B cell (primary cell): ENCODE measurements around the gene RNF224. TPM values are rescaled to one million over a fixed set of nuclear protein-coding genes. Genes with fewer than 3 reads are reported as not detected.

Experiments
- ATAC-seq: fragments of 200-7000 bp; cut with Tn5 transposase; one replicate; pipeline ENCODE4 v1.10.0; 2021; ENCODE audit warnings: low read depth, mild to moderate bottlenecking, moderate number of reproducible peaks, moderate library complexity
- CTCF ChIA-PET: fragments of 350-600 bp; sonication (Branson Sonifier 250); formaldehyde crosslinking; loops from one replicate; lab custom pipeline; 2021; ENCODE audit warnings: antibody characterized with exemption, inconsistent platforms; lab: Charles Lee
- POLR2A ChIA-PET: fragments of 350-600 bp; sonication (Branson Sonifier 250); formaldehyde crosslinking; loops from one replicate; lab custom pipeline; 2021; ENCODE audit warnings: antibody characterized with exemption; lab: Charles Lee
- DNase-seq: peaks from one replicate; pipeline ENCODE4 v3.0.0; 2013
- H2AFZ ChIP-seq: 2 replicates; pipeline ENCODE4 v1.6.1; 2012; ENCODE audit warnings: mild to moderate bottlenecking, low read depth, low read length; ENCODE audit not compliant: insufficient read depth, poor library complexity, severe bottlenecking
- H3K27ac ChIP-seq, 2 donors: 1 replicate in 1 of 2; 2 replicates in 1 of 2; pipeline ENCODE4 v1.5.1; 2012 to 2013; ENCODE audit warnings: low read length in 2 of 2, mild to moderate bottlenecking in 2 of 2, moderate library complexity in 1 of 2
- H3K27me3 ChIP-seq, 4 experiments: fragments of 200-600 bp in 1 of 4; sonication (generic) in 1 of 4; replicated peaks in 1 of 4; 1 replicate in 2 of 4; 2 replicates in 2 of 4; pipeline versions ENCODE4 v1.6.1 to v1.7.0; 2013 to 2016; ENCODE audit warnings: low read length in 3 of 4, mild to moderate bottlenecking in 2 of 4, mixed read lengths in 1 of 4, moderate library complexity in 1 of 4; ENCODE audit not compliant: insufficient read depth in 4 of 4, control insufficient read depth in 3 of 4; ENCODE audit errors: control extremely low read depth in 1 of 4
- H3K36me3 ChIP-seq, 2 experiments: replicated peaks in 1 of 2; 1 replicate in 1 of 2; 2 replicates in 1 of 2; pipeline versions ENCODE4 v1.6.1 to v1.7.1; 2013; ENCODE audit warnings: low read length in 1 of 2; ENCODE audit not compliant: insufficient read depth in 2 of 2, control insufficient read depth in 1 of 2; ENCODE audit errors: control extremely low read depth in 1 of 2, extremely low read depth in 1 of 2
- H3K4me1 ChIP-seq, 2 donors: fragments of 200-600 bp in 1 of 2; sonication (generic) in 1 of 2; 1 replicate in 1 of 2; 2 replicates in 1 of 2; pipeline versions ENCODE4 v1.5.1 to v1.6.1; 2013 to 2017; ENCODE audit warnings: low read length in 2 of 2; ENCODE audit not compliant: control insufficient read depth in 2 of 2, insufficient read depth in 2 of 2
- H3K4me2 ChIP-seq: replicated peaks from 2 replicates; pipeline ENCODE3; 2012; ENCODE audit warnings: mild to moderate bottlenecking, low read depth, low read length; ENCODE audit not compliant: poor library complexity, severe bottlenecking
- H3K4me3 ChIP-seq, 5 experiments: fragments of 200-600 bp in 1 of 5; sonication (generic) in 1 of 5; 1 replicate in 3 of 5; 2 replicates in 2 of 5; pipeline versions ENCODE4 v1.5.1 to v1.7.0; 2011 to 2016; ENCODE audit warnings: low read length in 4 of 5, mild to moderate bottlenecking in 4 of 5, low read depth in 2 of 5, control low read depth in 1 of 5, moderate library complexity in 1 of 5; ENCODE audit not compliant: insufficient read depth in 1 of 5; ENCODE audit errors: control extremely low read depth in 1 of 5, extremely low read depth in 1 of 5
- H3K79me2 ChIP-seq: fragments of 200-600 bp; sonication (generic); one replicate; pipeline ENCODE4 v1.6.0; 2016; ENCODE audit warnings: low read length; ENCODE audit not compliant: control insufficient read depth, insufficient read depth
- H3K9ac ChIP-seq: fragments of 200-600 bp; sonication (generic); 2 replicates; pipeline ENCODE4 v1.6.1; 2017; ENCODE audit warnings: mild to moderate bottlenecking, low read length, moderate library complexity
- H3K9me3 ChIP-seq, 3 donors: one replicate each; pipeline versions ENCODE4 v1.6.1 to v1.7.1; 2013; ENCODE audit warnings: low read length in 2 of 3; ENCODE audit not compliant: control insufficient read depth in 2 of 3, insufficient read depth in 1 of 3; ENCODE audit errors: control extremely low read depth in 1 of 3
- H4K20me1 ChIP-seq: 2 replicates; pipeline ENCODE4 v1.6.0; 2012; ENCODE audit warnings: mild to moderate bottlenecking, low read length; ENCODE audit not compliant: insufficient read depth, control insufficient read depth, poor library complexity, severe bottlenecking
- H3K27ac Mint-ChIP-seq: one replicate; pipeline ENCODE4 v1.8.0; 2021; ENCODE audit warnings: mixed read lengths
- H3K27me3 Mint-ChIP-seq: one replicate; pipeline ENCODE4 v1.8.0; 2021; ENCODE audit warnings: mixed read lengths
- H3K4me1 Mint-ChIP-seq: one replicate; pipeline ENCODE4 v1.8.0; 2021; ENCODE audit warnings: mixed read lengths
- H3K4me3 Mint-ChIP-seq: one replicate; pipeline ENCODE4 v1.8.0; 2021; ENCODE audit warnings: mixed read lengths
- H3K9me3 Mint-ChIP-seq: one replicate; pipeline ENCODE4 v1.8.0; 2022; ENCODE audit warnings: mixed read lengths; ENCODE audit not compliant: insufficient read depth
- CTCF ChIP-seq: fragments of 200-600 bp; IDR thresholded peaks from one replicate; pipeline ENCODE4 v1.8.0; 2022; ENCODE audit warnings: antibody characterized with exemption, mild to moderate bottlenecking
- EZH2 ChIP-seq: IDR thresholded peaks from 2 replicates; pipeline ENCODE4 v1.6.1; 2012; ENCODE audit warnings: borderline replicate concordance, low read depth, mild to moderate bottlenecking, moderate library complexity, low read length; ENCODE audit not compliant: insufficient read depth, poor library complexity, severe bottlenecking
- WGBS: methylation state at CpG from one replicate; pipeline ENCODE4 v1.1.5; 2013; ENCODE audit warnings: missing lambda C conversion rate; ENCODE audit not compliant: insufficient coverage; 5-methylcytosine and 5-hydroxymethylcytosine counted together
- intact Hi-C: fragments of 100-400 bp; cut with micrococcal nuclease; formaldehyde crosslinking; loops from one replicate; pipeline ENCODE4 v1.10.0; 2022
- polyA plus RNA-seq: library from polyadenylated mRNA; depleted of rRNA; stranded (reverse); fragments of >200 nt; gene quantifications from 2 replicates; pipeline ENCODE4 v1.2.3, GENCODE V29; 2012
- total RNA-seq, 2 donors: library from RNA; stranded (reverse); fragments of 120-200 nt in 1 of 2; gene quantifications; 1 replicate in 1 of 2; 2 replicates in 1 of 2; pipeline versions ENCODE4 v1.2.3 to v1.2.4, GENCODE V29; 2013 to 2022

Gene RNF224
- total and polyA plus RNA-seq, 2 donors (not counting 1 experiment from before 2014, with no cell fraction given), result not detected

DNA sequence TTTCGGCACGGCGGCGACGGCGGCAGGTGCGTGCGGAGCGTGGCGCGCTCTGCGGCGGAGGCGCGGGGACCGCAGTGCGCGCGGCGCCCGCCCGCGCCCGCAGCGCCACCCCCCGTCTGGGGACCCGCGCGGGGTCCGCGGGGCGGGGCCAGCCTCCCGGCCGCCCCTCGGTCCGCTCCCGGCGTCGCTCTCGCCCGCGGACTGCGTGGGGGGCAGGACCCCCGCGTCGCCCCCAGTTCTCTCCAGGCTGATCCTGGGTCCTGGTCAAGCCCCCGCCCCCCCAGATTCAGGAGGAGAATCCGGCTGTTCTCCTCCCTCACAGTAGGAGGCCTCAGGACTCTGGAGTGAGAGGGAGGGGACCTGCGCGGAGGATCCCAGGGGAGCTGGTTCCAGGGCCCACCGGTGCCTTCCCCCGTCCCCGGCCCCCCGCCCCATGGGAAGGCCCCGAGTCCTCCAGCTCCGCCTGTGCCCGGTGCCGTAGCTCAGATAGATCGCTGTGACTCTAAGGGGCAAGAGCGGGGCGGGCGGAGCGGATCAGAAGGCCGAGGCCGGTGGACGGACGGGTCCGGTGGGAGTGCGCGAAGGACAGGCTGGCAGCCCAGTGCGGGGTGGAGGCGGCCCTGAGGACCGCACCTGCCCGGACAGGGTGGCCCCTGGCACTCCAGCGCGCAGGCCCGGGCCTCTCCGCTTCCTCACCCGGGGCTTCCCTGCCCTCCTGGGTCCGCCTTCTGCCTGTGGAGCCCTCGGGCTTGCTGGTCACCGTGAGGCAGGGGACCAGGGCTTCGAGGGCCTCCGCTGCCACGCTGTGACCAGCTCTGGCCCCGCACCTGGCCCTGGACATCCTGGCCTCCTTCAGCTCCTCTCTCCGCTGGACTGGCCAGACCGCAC lies 4.9 kb upstream of the RNF224 start, which contains the start of gene RNF208:
TSS of gene RNF208 (minus strand) at position 51 of the 888 bp plus-strand sequence. CDS start 1,028 bp downstream, outside the sequence.
- H3K27ac ChIP-seq, result peak within 1 kb of the TSS; percentile 38 to 71
- ChIA-PET CTCF (interaction anchor here (0.5 to 7.0 kb wide), 11 partner anchors 16 to 193 kb away, joined by 3 to 76 read pairs (median 4); partner anchors contain the start of genes ANAPC2, NDOR1, SSNA1 and TMEM203), POLR2A (interaction anchor here (0.5 to 3.1 kb wide), 10 partner anchors 8 to 193 kb away, joined by 3 to 15 read pairs (median 8); partner anchors contain the start of genes ANAPC2, NDOR1, SSNA1 and TMEM203)
- no peak for ATAC-seq
- H3K36me3 ChIP-seq, result no peaks in the 10 kb centered on the region
- no peaks in the 10 kb centered on the region for H4K20me1 ChIP-seq
- H2AFZ ChIP-seq, result peak within 1 kb of the TSS; percentile 79
- peak within 1 kb of the TSS; percentile 95 for H3K4me2 ChIP-seq
- no peaks in the 10 kb centered on the region for H3K79me2 ChIP-seq
- no peaks in the 10 kb centered on the region for H3K9me3 ChIP-seq
- peak within 1 kb of the TSS; percentile 73 for H3K9ac ChIP-seq
- H3K27me3 Mint-ChIP-seq, result peaks cover under 1% of the 10 kb centered on the region
- peaks cover 0 to 8% (median 0%) of the 10 kb centered on the region in 4 experiments for H3K27me3 ChIP-seq
- peak within 1 kb of the TSS; percentile 86 for H3K4me3 Mint-ChIP-seq
- 3% methylated on average over 76 of the region's 88 CpGs for WGBS
- peak within 1 kb of the TSS; percentile 82 for H3K27ac Mint-ChIP-seq
- intact Hi-C loops, result loop anchor here (1.0 to 5.0 kb wide), 7 partner anchors 14 to 385 kb away; partner anchors contain the start of genes ARRDC1, NDOR1, TMEM203 and TPRN
- H3K4me1 Mint-ChIP-seq, result peaks cover 13% of the 10 kb centered on the region
- DNase-seq, result no peak
- H3K4me3 ChIP-seq, result peak within 1 kb of the TSS; percentile 5 to 73 (median 63)
- no peak for TF ChIP-seq EZH2
- TF ChIP-seq CTCF, result no peak
- H3K4me1 ChIP-seq, result peaks cover 12 to 29% of the 10 kb centered on the region in 2 donors
- no peaks in the 10 kb centered on the region for H3K9me3 Mint-ChIP-seq
